Kidney epithelial cell (primary cell): ENCODE results near the gene ZMYM3. TPM values are rescaled to one million over a fixed set of nuclear protein-coding genes. Genes with fewer than 3 reads are reported as not detected.
"Not testable (repeated sequence)": the region's sequence is repeated elsewhere in the genome, so short reads cannot be mapped to it uniquely, and the experiment has no call there.

Experiments used
- DNase-seq: peaks from one replicate; pipeline ENCODE4 v3.0.0-alpha.2; 2010; ENCODE audit warnings: low read depth
- H3K27me3 ChIP-seq: 2 replicates; pipeline ENCODE4 v1.6.0; 2011; ENCODE audit warnings: low read length; ENCODE audit not compliant: control insufficient read depth, insufficient read depth
- H3K36me3 ChIP-seq: 2 replicates; pipeline ENCODE4 v1.5.1; 2011; ENCODE audit warnings: low read length; ENCODE audit not compliant: control insufficient read depth, insufficient read depth
- H3K4me3 ChIP-seq: 2 replicates; pipeline ENCODE4 v1.5.1; 2011; ENCODE audit warnings: low read depth, mild to moderate bottlenecking, control low read depth, low read length
- total RNA-seq: library from RNA; depleted of rRNA; stranded (reverse); fragments of >200 nt; gene quantifications from 2 replicates; pipeline ENCODE4 v1.2.3, GENCODE V29; 2015
- TF ChIP-seq, protein P1 (sequence below): IDR thresholded peaks from 2 replicates; pipeline ENCODE4 v1.5.1; 2011; ENCODE audit warnings: mild to moderate bottlenecking, moderate library complexity, low read length, control low read depth, inconsistent platforms; ENCODE audit not compliant: insufficient read depth, poor library complexity, severe bottlenecking

The ZMYM3 gene
- 11.0 and 16.7 TPM in 2 replicates for total RNA-seq

DNA sequence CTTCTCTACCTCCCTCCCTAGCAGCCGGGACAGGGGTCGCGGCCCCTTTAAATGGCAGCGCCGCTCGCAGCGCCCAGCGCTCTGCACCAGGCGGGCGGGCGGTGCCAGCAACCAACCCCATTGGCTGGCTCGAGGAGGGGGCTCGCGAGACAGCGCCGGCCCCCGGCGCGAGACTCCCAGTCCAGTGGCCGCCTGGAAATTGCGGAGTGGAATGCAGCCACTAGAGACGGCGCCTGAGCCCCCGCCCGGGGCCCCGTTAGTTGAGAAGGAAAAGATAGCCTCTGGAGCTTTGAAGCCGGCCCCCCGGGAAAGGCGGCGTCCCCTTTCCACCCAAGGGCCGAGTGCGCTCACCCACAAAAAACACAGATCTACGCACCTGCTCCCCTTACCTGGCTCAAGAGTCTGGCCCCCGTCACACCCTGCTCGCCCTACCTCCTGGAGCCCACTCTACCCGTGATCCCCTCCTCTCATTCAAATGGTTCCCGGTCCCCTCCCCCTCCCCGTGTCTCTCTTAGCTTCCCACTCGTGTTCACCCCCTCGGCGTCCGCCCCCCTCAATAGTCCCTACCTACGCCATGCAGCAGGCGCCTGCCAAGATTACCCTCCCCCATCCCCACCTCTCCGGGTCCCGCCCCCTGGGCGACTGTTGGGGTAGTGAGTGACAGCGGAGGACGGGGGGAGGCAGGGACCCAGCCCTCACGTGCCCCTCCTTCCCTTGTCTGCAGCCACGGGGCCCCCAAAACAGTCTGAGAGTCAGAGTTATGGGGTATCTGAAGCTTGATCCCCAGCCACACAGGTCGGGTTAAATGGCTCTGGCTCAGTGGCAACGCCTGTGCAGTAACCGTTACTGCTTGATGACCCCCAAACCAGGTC, at the start of gene ZMYM3:
Gene ZMYM3 (minus strand): TSS at position 49 of the 872 bp plus-strand sequence. CDS start 885 bp downstream, outside the sequence.
- Histone ChIP-seq H3K36me3 (no peaks in the 10 kb centered on the region), H3K4me3 (peak within 1 kb of the TSS; percentile 81), H3K27me3 (no peaks in the 10 kb centered on the region)
- DNase-seq, result peak; percentile 21
- TF ChIP-seq, protein P1, sequence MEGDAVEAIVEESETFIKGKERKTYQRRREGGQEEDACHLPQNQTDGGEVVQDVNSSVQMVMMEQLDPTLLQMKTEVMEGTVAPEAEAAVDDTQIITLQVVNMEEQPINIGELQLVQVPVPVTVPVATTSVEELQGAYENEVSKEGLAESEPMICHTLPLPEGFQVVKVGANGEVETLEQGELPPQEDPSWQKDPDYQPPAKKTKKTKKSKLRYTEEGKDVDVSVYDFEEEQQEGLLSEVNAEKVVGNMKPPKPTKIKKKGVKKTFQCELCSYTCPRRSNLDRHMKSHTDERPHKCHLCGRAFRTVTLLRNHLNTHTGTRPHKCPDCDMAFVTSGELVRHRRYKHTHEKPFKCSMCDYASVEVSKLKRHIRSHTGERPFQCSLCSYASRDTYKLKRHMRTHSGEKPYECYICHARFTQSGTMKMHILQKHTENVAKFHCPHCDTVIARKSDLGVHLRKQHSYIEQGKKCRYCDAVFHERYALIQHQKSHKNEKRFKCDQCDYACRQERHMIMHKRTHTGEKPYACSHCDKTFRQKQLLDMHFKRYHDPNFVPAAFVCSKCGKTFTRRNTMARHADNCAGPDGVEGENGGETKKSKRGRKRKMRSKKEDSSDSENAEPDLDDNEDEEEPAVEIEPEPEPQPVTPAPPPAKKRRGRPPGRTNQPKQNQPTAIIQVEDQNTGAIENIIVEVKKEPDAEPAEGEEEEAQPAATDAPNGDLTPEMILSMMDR, result no peak

- no peak for DNase-seq
- H3K4me3 ChIP-seq, result no peak overlapping the region
- peaks cover 1% of the 10 kb centered on the region for H3K36me3 ChIP-seq
- no peaks in the 10 kb centered on the region for H3K27me3 ChIP-seq
- TF ChIP-seq, protein P1, result no peak
Measured at GRCh38 chrX:71302461-71303213, 48.7 kb upstream of the ZMYM3 start.

- Histone ChIP-seq H3K36me3 (peaks cover 1% of the 10 kb centered on the region), H3K4me3 (no peak within 1 kb of the TSS), H3K27me3 (no peaks in the 10 kb centered on the region)
- no peak for DNase-seq
- TF ChIP-seq, protein P1, result no peak
Measured at GRCh38 chrX:71301195-71301924, 47.4 kb upstream of the ZMYM3 start, which contains the start of gene ITGB1BP2. TSS of gene ITGB1BP2 (plus strand) at chrX:71301750. CDS start at chrX:71301807, 57 bp downstream.

- H3K36me3 ChIP-seq, H3K4me3 ChIP-seq, DNase-seq, H3K27me3 ChIP-seq: not testable (repeated sequence)
Measured at GRCh38 chrX:71300495-71300894, 46.6 kb upstream of the ZMYM3 start.

DNA sequence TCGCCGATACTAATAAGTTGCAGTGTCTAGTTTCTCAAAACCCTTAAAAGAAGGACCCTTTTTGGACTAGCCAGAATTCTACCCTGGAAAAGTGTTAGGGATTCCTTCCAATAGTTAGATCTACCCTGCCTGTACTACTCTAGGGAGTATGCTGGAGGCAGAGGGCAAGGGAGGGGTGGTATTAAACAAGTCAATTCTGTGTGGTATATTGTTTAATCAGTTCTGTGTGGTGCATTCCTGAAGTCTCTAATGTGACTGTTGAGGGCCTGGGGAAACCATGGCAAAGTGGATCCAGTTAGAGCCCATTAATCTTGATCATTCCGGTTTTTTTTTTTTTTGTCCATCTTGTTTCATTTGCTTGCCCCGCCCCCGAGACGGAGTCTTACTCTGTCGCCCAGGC, 46.1 kb upstream of the ZMYM3 start:
- H3K27me3 ChIP-seq, DNase-seq, H3K4me3 ChIP-seq, H3K36me3 ChIP-seq: not testable (repeated sequence)

DNA sequence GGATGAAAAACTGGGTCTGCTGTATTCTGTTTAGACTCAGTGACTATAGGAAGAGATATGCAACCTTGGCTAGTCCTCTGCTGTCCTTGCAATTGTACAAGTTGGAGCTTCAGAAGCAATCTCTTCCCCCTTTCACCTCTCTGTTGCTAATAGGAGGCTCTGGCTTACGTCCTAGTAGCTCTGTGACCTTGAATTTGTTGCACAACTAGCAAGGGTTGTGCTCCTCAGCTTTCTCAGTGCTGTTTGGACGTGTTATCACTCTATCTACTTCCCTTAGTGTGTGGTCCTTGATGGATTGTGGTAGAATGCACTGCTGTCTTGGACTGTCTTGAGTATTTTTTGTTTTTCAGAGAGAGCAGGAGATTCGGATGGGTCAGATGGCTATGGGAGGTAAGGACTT, 44.2 kb upstream of the ZMYM3 start:
- peaks cover 1% of the 10 kb centered on the region for H3K36me3 ChIP-seq
- TF ChIP-seq, protein P1, result no peak
- no peaks in the 10 kb centered on the region for H3K27me3 ChIP-seq
- DNase-seq, result no peak
- H3K4me3 ChIP-seq, result no peak overlapping the region
